Right lobe of liver (tissue), 4 donors: ENCODE data around the gene FGF14.

Experiments
- POLR2A ChIP-seq: fragments of 450-650 bp; IDR thresholded peaks from one replicate; pipeline ENCODE4 v1.6.1; 2017; ENCODE audit warnings: antibody characterized with exemption, mild to moderate bottlenecking
- TF ChIP-seq, protein P1 (sequence below), 4 donors: fragments of 200-600 bp in 3 of 4; fragments of 450-650 bp in 1 of 4; IDR thresholded peaks; one replicate each; pipeline versions ENCODE4 v1.5.1 to v1.8.0; 2016 to 2022; ENCODE audit warnings: antibody characterized with exemption in 4 of 4, mild to moderate bottlenecking in 2 of 4
- donor health status: DM: no; HTN: no; CAD: no.
- donor health status: DM: no; HTN: no; CAD: no.
- donor health status: DM: no; HTN: yes; CAD: no.

DNA sequence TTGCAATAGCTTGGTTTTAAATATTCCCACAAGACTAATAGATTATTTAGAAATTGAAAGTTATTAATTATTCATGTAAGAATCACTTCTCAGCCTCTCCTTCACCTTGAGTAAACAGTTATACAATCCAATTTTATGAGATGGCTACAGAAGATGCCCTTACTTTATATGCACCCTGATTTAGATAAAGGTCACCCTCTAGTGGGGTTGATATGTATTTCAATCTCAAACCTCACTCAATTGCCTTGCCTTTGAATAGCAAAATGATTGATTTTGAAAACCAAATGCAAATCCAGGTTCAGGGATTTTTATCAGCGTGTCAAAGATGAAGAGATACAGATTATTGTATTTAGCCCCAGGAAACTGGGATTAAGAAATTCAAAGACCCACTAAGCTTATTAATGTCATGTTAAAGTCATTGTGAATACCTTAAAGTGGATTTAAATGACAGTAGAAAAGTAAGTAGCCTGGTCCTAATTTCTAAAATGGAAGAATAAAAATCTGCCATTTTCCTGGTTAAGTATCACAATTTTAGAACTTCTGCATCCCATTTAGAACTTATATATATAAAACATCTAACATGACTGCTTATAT lies 644.3 kb downstream of the FGF14 start:
- TF ChIP-seq POLR2A, result no peak
- TF ChIP-seq, protein P1, sequence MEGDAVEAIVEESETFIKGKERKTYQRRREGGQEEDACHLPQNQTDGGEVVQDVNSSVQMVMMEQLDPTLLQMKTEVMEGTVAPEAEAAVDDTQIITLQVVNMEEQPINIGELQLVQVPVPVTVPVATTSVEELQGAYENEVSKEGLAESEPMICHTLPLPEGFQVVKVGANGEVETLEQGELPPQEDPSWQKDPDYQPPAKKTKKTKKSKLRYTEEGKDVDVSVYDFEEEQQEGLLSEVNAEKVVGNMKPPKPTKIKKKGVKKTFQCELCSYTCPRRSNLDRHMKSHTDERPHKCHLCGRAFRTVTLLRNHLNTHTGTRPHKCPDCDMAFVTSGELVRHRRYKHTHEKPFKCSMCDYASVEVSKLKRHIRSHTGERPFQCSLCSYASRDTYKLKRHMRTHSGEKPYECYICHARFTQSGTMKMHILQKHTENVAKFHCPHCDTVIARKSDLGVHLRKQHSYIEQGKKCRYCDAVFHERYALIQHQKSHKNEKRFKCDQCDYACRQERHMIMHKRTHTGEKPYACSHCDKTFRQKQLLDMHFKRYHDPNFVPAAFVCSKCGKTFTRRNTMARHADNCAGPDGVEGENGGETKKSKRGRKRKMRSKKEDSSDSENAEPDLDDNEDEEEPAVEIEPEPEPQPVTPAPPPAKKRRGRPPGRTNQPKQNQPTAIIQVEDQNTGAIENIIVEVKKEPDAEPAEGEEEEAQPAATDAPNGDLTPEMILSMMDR (IDR thresholded peaks at IDR 0.05), result peak; percentile 54 to 84 (median 60)
